Measurements from ENCODE around the gene CRYZ.

DNA sequence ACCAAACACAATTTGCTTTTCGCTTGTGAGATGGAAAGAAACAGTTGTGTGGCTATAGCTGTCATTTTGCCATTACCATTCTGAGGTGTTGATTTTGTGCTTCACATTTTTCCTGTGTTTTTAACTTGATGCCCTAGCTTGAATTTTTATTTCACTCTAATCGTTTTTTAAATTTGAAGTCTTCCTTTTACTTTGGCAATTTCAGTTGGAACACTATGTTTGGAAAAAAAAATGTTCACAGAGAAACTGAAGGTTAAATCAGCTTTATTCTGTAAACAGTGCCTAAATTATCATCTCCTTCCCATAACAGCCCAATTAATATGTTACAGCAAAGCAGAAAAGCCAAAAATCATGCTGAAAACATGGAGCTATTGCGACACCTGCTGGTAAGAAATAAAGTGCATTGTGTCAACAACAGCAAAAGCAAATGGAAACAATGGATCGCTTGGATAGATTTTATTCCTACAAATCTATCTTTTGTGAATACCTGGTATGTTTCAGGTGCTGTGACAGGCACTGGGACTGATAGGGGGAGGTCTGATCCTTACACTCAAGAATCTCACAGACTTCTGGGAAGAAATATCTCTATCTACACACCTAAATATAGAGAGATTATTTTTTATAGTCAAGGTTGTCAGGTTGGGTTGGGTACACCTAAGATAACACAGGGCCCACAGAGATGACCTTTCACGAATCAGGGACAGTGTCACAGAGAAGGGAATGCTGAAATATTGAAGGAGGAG lies 43.1 kb downstream of the CRYZ start:
- TF ChIP-seq GATA3 (IDR thresholded peaks at IDR 0.05; ENCODE audit: low read depth, low read length) (no peak), GATA2 (IDR thresholded peaks at IDR 0.05; ENCODE audit: low read depth, low read length) (no peak)

All from SH-SY5Y (cell line).